DND-41 (cell line): Measurements from ENCODE around the gene GCSH.

Experiments
- ATAC-seq: fragments of 200-7000 bp; cut with Tn5 transposase; 3 replicates; pipeline ENCODE4 v1.9.1; 2021; ENCODE audit warnings: low read depth; ENCODE audit not compliant: insufficient read depth
- DNase-seq: peaks from one replicate; pipeline ENCODE4 v3.0.0-alpha.2; 2020
- H2AFZ ChIP-seq: 2 replicates; pipeline ENCODE4 v1.6.0; 2012; ENCODE audit warnings: low read depth, low read length
- H3K27ac ChIP-seq: 2 replicates; pipeline ENCODE4 v1.5.1; 2012; ENCODE audit warnings: low read length, inconsistent platforms
- H3K27me3 ChIP-seq: fragments of 200-600 bp; sonication (generic); 2 replicates; pipeline ENCODE4 v1.6.0; 2012; ENCODE audit warnings: low read length, mild to moderate bottlenecking, inconsistent platforms; ENCODE audit not compliant: insufficient read depth, poor library complexity
- H3K36me3 ChIP-seq: 2 replicates; pipeline ENCODE4 v1.5.1; 2012; ENCODE audit warnings: low read length, inconsistent platforms; ENCODE audit not compliant: insufficient read depth
- H3K4me1 ChIP-seq: 2 replicates; pipeline ENCODE4 v1.5.1; 2012; ENCODE audit warnings: mild to moderate bottlenecking, low read length; ENCODE audit not compliant: insufficient read depth
- H3K4me2 ChIP-seq: 2 replicates; pipeline ENCODE4 v1.6.0; 2012; ENCODE audit warnings: mild to moderate bottlenecking, moderate library complexity, low read length, inconsistent platforms; ENCODE audit not compliant: insufficient read depth
- H3K4me3 ChIP-seq, 2 experiments: fragments of 200-600 bp in 1 of 2; shearing (Covaris generic) in 1 of 2; 2 replicates each; pipeline ENCODE4 v1.5.1; 2012 to 2016; ENCODE audit warnings: inconsistent platforms in 2 of 2, low read length in 2 of 2, mild to moderate bottlenecking in 2 of 2, low read depth in 1 of 2, moderate library complexity in 1 of 2
- H3K79me2 ChIP-seq: 2 replicates; pipeline ENCODE4 v1.6.0; 2012; ENCODE audit warnings: low read length, inconsistent platforms; ENCODE audit not compliant: insufficient read depth
- H3K9ac ChIP-seq: 2 replicates; pipeline ENCODE4 v1.6.0; 2012; ENCODE audit warnings: low read depth, mild to moderate bottlenecking, inconsistent platforms, low read length, moderate library complexity
- H3K9me3 ChIP-seq: 2 replicates; pipeline ENCODE4 v1.5.1; 2012; ENCODE audit warnings: low read length, moderate library complexity, mild to moderate bottlenecking, inconsistent platforms; ENCODE audit not compliant: insufficient read depth, severe bottlenecking
- H4K20me1 ChIP-seq: 2 replicates; pipeline ENCODE4 v1.6.0; 2012; ENCODE audit warnings: low read length; ENCODE audit not compliant: insufficient read depth
- EZH2 ChIP-seq: IDR thresholded peaks from 3 replicates; pipeline ENCODE4 v1.6.1; 2012; ENCODE audit warnings: borderline replicate concordance, low read depth, mild to moderate bottlenecking, moderate library complexity, low read length, inconsistent platforms; ENCODE audit not compliant: severe bottlenecking
- TF ChIP-seq, protein P1 (sequence below): IDR thresholded peaks from 2 replicates; pipeline ENCODE4 v1.5.1; 2012; ENCODE audit warnings: borderline replicate concordance, low read length, moderate library complexity, mild to moderate bottlenecking; ENCODE audit not compliant: poor library complexity, severe bottlenecking; ENCODE audit errors: extremely low read depth

The GCSH gene

GRCh38 chr16:81036751-81037350 lies 59.3 kb downstream of the GCSH start:
- Histone ChIP-seq H2AFZ (peak overlapping the region; percentile 87), H3K27ac (peak overlapping the region; percentile 63; the same call in 1 of the 2 replicates)
- no peak for DNase-seq

DNA sequence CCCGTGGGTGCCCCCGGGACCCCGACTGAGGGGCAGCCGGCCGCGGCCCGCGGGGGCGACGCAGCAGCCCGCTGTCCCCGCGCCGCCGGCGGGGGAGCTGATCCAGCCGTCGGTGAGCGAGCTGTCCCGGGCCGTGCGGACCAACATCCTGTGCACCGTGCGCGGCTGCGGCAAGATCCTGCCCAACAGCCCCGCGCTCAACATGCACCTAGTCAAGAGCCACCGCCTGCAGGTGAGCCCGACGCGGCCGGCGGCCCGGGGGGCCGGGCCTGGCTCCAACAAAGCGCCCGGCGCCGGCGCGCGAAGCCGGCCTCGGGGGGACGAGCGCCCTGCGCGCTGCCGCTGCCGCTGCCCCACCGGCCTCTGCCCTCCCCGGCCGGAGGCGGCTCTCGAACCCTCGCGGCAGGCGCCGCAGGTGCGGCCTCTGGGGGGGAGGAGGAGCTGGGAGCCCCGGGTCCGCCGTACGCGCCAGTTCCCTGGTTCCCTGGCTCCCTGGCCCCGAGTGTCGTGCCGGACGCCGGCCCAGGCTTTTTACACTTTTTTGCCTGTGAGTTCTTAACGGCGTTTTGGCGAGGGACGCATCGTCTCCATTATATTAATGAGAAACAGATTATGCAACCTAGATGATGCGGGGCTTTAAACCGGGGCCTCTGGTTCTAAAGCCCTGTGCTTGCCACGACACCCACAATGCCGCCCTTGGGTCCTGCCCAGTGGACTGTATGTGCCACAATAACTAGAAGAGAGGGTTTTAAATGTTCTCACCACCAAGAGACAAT lies 60.0 kb downstream of the GCSH start:
- TF ChIP-seq, protein P1, sequence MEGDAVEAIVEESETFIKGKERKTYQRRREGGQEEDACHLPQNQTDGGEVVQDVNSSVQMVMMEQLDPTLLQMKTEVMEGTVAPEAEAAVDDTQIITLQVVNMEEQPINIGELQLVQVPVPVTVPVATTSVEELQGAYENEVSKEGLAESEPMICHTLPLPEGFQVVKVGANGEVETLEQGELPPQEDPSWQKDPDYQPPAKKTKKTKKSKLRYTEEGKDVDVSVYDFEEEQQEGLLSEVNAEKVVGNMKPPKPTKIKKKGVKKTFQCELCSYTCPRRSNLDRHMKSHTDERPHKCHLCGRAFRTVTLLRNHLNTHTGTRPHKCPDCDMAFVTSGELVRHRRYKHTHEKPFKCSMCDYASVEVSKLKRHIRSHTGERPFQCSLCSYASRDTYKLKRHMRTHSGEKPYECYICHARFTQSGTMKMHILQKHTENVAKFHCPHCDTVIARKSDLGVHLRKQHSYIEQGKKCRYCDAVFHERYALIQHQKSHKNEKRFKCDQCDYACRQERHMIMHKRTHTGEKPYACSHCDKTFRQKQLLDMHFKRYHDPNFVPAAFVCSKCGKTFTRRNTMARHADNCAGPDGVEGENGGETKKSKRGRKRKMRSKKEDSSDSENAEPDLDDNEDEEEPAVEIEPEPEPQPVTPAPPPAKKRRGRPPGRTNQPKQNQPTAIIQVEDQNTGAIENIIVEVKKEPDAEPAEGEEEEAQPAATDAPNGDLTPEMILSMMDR = no peak
- no peak for TF ChIP-seq EZH2
- Histone ChIP-seq H3K4me1 (peaks cover 26% of the 10 kb centered on the region), H3K79me2 (peaks cover 34% of the 10 kb centered on the region), H3K36me3 (peaks cover 17% of the 10 kb centered on the region), H3K4me2 (peak overlapping the region; percentile 74), H3K9me3 (no peaks in the 10 kb centered on the region), H3K9ac (peak overlapping the region; percentile 73), H2AFZ (peak overlapping the region; percentile 87), H3K4me3 (peak overlapping the region; percentile 33 to 62; a peak in 3 of 4 replicates), H4K20me1 (peaks cover 9% of the 10 kb centered on the region; the same call in 1 of the 2 replicates), H3K27me3 (no peaks in the 10 kb centered on the region), H3K27ac (peak overlapping the region; percentile 63)
- peak; percentile 30 for DNase-seq
- ATAC-seq = peak; percentile 43

More at GRCh38 chr16:81036751-81037350, 59.3 kb downstream of the GCSH start:
- TF ChIP-seq EZH2 = no peak
- TF ChIP-seq, protein P1 = no peak
- H3K27me3 ChIP-seq = no peaks in the 10 kb centered on the region
- peaks cover 34% of the 10 kb centered on the region for H3K79me2 ChIP-seq
- peak overlapping the region; percentile 74 for H3K4me2 ChIP-seq
- peaks cover 23% of the 10 kb centered on the region for H3K36me3 ChIP-seq
- peak overlapping the region; percentile 33 to 62; a peak in 3 of 4 replicates for H3K4me3 ChIP-seq
- H4K20me1 ChIP-seq = peaks cover 9% of the 10 kb centered on the region; the same call in 1 of the 2 replicates
- H3K9ac ChIP-seq = peak overlapping the region; percentile 73
- no peaks in the 10 kb centered on the region for H3K9me3 ChIP-seq
- H3K4me1 ChIP-seq = peaks cover 26% of the 10 kb centered on the region
- ATAC-seq = no peak; the same call in 2 of the 3 replicates

GRCh38 chr16:81035398-81035974 lies 60.7 kb downstream of the GCSH start, which contains the start of gene ATMIN:
TSS of gene ATMIN (plus strand) at chr16:81035842. CDS start at chr16:81035871, 29 bp downstream.
- H3K4me3 ChIP-seq = peak within 1 kb of the TSS; percentile 33 to 62; a peak in 3 of 4 replicates
- H3K4me1 ChIP-seq = peaks cover 26% of the 10 kb centered on the region
- peak within 1 kb of the TSS; percentile 87 for H2AFZ ChIP-seq
- DNase-seq = peak; percentile 84
- H4K20me1 ChIP-seq = peaks cover 9% of the 10 kb centered on the region; the same call in 1 of the 2 replicates
- TF ChIP-seq EZH2 = no peak
- TF ChIP-seq, protein P1 = peak; percentile 98
- peak within 1 kb of the TSS; percentile 63 for H3K27ac ChIP-seq
- H3K79me2 ChIP-seq = peaks cover 34% of the 10 kb centered on the region
- peak within 1 kb of the TSS; percentile 73 for H3K9ac ChIP-seq
- no peaks in the 10 kb centered on the region for H3K9me3 ChIP-seq
- H3K27me3 ChIP-seq = no peaks in the 10 kb centered on the region
- H3K36me3 ChIP-seq = peaks cover 14% of the 10 kb centered on the region
- peak; percentile 95 for ATAC-seq
- peak within 1 kb of the TSS; percentile 74 for H3K4me2 ChIP-seq
